ENCODE data around the gene PSMD9. TPM values are rescaled to one million over a fixed set of nuclear protein-coding genes. Genes with fewer than 3 reads are reported as not detected.

The PSMD9 gene
- total RNA-seq, 2 donors from 2014 or later: 41.4 to 50.9 TPM

GRCh38 chr12:121915841-121916321 is 27.3 kb downstream of the PSMD9 start:
- H3K9me3 Mint-ChIP-seq: no peaks in the 10 kb centered on the region

DNA sequence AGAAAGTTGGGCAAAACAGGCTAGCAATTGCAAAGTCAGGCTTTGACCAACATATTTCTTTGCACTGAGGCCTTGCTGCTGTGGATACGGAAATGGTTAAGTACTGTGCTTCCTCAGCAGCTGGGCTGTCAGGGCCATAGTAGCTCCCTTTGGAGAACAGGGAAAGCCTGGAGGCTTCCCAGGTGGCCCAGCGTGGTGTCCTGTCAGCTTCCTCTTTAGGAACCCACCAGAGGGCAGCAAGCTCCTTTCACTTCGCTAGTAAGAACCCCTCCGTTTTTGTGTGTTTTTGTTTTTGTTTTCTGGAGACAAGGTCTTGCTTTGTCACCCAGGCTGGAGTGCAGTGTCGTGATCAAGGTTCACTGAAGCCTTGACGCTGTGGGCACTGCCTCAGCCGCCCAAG is 28.1 kb downstream of the PSMD9 start:
- Histone ChIP-seq H3K27me3 (ENCODE audit: control insufficient read depth, insufficient read depth, low read length, poor library complexity, severe bottlenecking) (no peaks in the 10 kb centered on the region), H3K9ac (ENCODE audit: extremely low read depth, low read length, poor library complexity, severe bottlenecking) (no peak overlapping the region), H3K4me1 (ENCODE audit: control insufficient read depth, insufficient read depth, low read length) (no peaks in the 10 kb centered on the region), H3K36me3 (ENCODE audit: control insufficient read depth, insufficient read depth, low read length) (peaks cover 45% of the 10 kb centered on the region), H3K4me3 (ENCODE audit: low read length) (no peak overlapping the region), H3K27ac (ENCODE audit: low read depth, low read length) (no peak overlapping the region), H3K9me3 (ENCODE audit: control insufficient read depth, low read length) (no peaks in the 10 kb centered on the region)
- TF ChIP-seq, protein P1, sequence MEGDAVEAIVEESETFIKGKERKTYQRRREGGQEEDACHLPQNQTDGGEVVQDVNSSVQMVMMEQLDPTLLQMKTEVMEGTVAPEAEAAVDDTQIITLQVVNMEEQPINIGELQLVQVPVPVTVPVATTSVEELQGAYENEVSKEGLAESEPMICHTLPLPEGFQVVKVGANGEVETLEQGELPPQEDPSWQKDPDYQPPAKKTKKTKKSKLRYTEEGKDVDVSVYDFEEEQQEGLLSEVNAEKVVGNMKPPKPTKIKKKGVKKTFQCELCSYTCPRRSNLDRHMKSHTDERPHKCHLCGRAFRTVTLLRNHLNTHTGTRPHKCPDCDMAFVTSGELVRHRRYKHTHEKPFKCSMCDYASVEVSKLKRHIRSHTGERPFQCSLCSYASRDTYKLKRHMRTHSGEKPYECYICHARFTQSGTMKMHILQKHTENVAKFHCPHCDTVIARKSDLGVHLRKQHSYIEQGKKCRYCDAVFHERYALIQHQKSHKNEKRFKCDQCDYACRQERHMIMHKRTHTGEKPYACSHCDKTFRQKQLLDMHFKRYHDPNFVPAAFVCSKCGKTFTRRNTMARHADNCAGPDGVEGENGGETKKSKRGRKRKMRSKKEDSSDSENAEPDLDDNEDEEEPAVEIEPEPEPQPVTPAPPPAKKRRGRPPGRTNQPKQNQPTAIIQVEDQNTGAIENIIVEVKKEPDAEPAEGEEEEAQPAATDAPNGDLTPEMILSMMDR (conservative IDR thresholded peaks at IDR 0.05): peak; percentile 77
- peak overlapping the region; percentile 42 for H3K27ac Mint-ChIP-seq
- no peaks in the 10 kb centered on the region for H3K9me3 Mint-ChIP-seq
- DNase-seq: peak; percentile 89
- no peaks in the 10 kb centered on the region for H3K27me3 Mint-ChIP-seq (ENCODE audit: insufficient read depth)
- H3K4me1 Mint-ChIP-seq: peaks cover 2% of the 10 kb centered on the region
- WGBS, 2 experiments (ENCODE audit: insufficient coverage in 1 of 2, insufficient read length in 1 of 2): 88 to 91% methylated on average over 6 to 7 of the region's 7 CpGs
- peaks cover 26% of the 10 kb centered on the region for H3K36me3 Mint-ChIP-seq (ENCODE audit: low read depth)
- H3K4me3 Mint-ChIP-seq: no peak overlapping the region

More at GRCh38 chr12:121915841-121916321, 27.3 kb downstream of the PSMD9 start:
- Histone ChIP-seq H3K36me3 (ENCODE audit: control insufficient read depth, insufficient read depth, low read length) (peaks cover 49% of the 10 kb centered on the region), H3K27ac (ENCODE audit: low read depth, low read length) (peak overlapping the region; percentile 68), H3K9me3 (ENCODE audit: control insufficient read depth, low read length) (no peaks in the 10 kb centered on the region), H3K4me3 (ENCODE audit: low read length) (no peak overlapping the region), H3K9ac (ENCODE audit: extremely low read depth, low read length, poor library complexity, severe bottlenecking) (no peak overlapping the region), H3K4me1 (ENCODE audit: control insufficient read depth, insufficient read depth, low read length) (no peaks in the 10 kb centered on the region), H3K27me3 (ENCODE audit: control insufficient read depth, insufficient read depth, low read length, poor library complexity, severe bottlenecking) (no peaks in the 10 kb centered on the region)
- no peak overlapping the region for H3K27ac Mint-ChIP-seq
- H3K36me3 Mint-ChIP-seq (ENCODE audit: low read depth): peaks cover 31% of the 10 kb centered on the region
- no peaks in the 10 kb centered on the region for H3K27me3 Mint-ChIP-seq (ENCODE audit: insufficient read depth)
- WGBS, 2 experiments (ENCODE audit: insufficient coverage in 1 of 2, insufficient read length in 1 of 2): 82 to 89% methylated on average over 5 of the region's 5 CpGs
- peaks cover 2% of the 10 kb centered on the region for H3K4me1 Mint-ChIP-seq
- TF ChIP-seq, protein P1 (conservative IDR thresholded peaks at IDR 0.05): no peak
- no peak for DNase-seq
- H3K4me3 Mint-ChIP-seq: no peak overlapping the region

GRCh38 chr12:121917950-121918678 is 29.5 kb downstream of the PSMD9 start, which contains the start of gene CFAP251:
Gene CFAP251, plus strand, starts transcription at chr12:121918592. Its CDS starts 2,714 bp downstream, at chr12:121921306.
- Mint-ChIP-seq H3K36me3 (ENCODE audit: low read depth) (peaks cover 21% of the 10 kb centered on the region), H3K4me1 (peaks cover 2% of the 10 kb centered on the region), H3K9me3 (no peaks in the 10 kb centered on the region), H3K27ac (peak within 1 kb of the TSS; percentile 90), H3K27me3 (ENCODE audit: insufficient read depth) (no peaks in the 10 kb centered on the region), H3K4me3 (peak within 1 kb of the TSS; percentile 55)
- Histone ChIP-seq H3K9me3 (ENCODE audit: control insufficient read depth, low read length) (no peaks in the 10 kb centered on the region), H3K27ac (ENCODE audit: low read depth, low read length) (no peak within 1 kb of the TSS), H3K27me3 (ENCODE audit: control insufficient read depth, insufficient read depth, low read length, poor library complexity, severe bottlenecking) (no peaks in the 10 kb centered on the region), H3K4me1 (ENCODE audit: control insufficient read depth, insufficient read depth, low read length) (no peaks in the 10 kb centered on the region), H3K36me3 (ENCODE audit: control insufficient read depth, insufficient read depth, low read length) (peaks cover 38% of the 10 kb centered on the region), H3K4me3 (ENCODE audit: low read length) (peak within 1 kb of the TSS; percentile 77), H3K9ac (ENCODE audit: extremely low read depth, low read length, poor library complexity, severe bottlenecking) (peak within 1 kb of the TSS; percentile 78)
- 28 to 38% methylated on average over 31 to 41 of the region's 41 CpGs for WGBS, 2 experiments (ENCODE audit: insufficient coverage in 1 of 2, insufficient read length in 1 of 2)
- TF ChIP-seq, protein P1 (conservative IDR thresholded peaks at IDR 0.05): peak; percentile 76
- DNase-seq: peak; percentile 99

All from endodermal cell (in vitro differentiated cells).